HG03432 (cell line): Measurements from ENCODE around the gene PALD1.
"Not testable (repeated sequence)": the region's sequence is repeated elsewhere in the genome, so short reads cannot be mapped to it uniquely, and the experiment has no call there.

Experiments
- ATAC-seq: cut with Tn5 transposase; IDR thresholded peaks from one replicate; pipeline ENCODE4 v1.9.1; 2021; ENCODE audit warnings: mild to moderate bottlenecking, moderate library complexity; ENCODE audit not compliant: unreplicated experiment

PALD1 gene

DNA sequence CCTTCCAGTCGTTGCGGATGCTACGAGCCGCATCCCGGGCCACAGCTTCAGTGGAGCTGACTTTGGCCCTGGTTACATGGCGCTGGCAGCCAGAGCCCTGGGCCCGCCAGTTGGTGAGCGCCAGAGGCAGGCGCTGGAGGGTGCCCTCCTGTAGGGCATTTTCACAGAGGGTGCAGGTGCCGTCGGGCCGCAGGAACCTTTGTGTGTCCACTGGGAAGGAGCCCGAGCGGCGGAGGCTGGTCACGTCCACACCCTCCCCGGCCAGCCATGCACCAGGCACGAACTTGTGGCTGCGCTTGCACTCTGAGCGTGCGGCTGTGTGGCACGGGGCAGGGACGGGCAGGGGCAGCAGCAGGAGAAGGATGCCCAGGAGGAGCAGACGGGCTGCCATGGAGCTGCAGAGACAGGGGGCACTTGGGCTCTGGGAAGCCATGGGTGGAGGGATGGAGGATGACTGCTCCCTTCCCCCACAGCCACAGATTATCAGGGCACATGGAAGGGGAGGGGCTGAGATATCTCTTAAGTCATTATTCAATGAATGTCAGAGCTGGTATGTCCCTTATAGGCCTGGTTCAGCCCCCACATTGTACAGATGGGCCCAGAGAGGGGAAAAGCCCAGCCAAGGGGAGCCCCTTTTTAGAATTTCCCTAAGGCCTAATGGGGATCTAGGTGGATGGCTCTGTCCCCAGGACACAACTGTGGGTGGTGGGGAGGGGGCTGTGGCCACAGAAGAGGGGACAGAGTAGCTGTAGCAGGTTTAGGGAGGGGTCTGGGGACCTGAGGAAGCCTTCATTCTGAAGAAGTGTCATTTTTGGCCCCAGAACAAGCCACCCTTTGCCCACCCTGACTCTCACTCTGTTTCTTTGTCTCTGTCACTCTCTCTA is 122.2 kb downstream of the PALD1 start:
- ATAC-seq, result no peak

DNA sequence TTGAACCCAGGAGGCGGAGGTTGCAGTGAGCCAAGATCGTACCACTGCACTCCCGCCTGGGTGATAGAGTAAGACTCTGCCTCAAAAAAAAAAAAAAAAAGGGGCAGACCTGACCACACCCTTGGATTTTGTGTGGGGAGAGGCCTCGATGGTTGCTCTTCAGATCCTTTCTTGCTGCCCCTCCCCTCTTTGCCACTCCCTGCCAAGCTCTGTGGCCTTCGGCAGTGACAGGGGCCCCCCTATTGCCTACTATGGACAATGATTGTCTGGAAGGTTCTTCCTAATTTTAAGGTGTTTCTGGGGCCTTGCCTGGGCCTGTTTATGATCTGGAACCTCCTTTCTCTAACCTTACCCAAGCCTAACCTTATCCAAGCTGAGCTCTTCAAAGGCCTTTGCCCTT is 123.2 kb downstream of the PALD1 start:
- ATAC-seq, result no peak

DNA sequence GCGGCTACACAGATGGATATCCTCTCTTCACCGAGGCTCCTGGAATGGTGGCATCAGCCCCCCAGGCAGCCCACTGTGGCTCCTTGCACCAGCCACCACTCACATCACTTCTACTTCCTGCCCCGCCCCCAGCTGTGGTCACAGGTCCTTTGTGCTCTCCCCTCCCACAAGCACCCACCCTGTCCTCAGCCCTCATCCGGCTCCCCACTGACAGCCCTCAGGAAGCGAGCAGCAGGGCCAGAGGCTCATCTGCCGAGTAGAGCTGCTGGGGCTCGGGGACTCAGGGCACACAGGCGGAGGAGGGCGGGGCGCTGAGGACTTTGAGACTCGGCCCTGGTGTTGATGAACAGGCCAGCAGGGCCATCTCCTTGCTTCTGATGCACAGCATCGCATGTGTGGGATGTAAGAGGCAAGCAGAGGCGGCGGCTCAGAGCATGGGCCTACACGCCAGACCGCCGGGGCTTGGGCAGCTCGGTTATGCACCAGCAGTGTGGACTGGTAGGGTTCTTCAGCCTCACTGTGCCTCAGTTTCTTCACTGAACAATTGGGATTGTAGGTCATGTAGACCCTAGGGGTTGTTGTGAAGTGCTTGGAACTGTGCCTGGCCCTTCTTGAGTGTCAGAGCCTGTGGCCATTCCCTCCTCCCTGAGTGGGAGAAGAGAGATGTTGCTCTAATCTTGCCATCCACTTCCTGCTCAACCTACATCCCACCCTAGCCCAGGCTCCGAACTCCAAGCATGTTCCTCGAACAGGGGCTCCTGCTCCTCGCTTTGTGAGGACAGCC is 124.3 kb downstream of the PALD1 start, which contains the start of gene PRF1:
Gene PRF1, minus strand, starts transcription at position 77 of the 784 bp plus-strand sequence. CDS start 1,839 bp downstream, outside the sequence.
- ATAC-seq, result no peak

DNA sequence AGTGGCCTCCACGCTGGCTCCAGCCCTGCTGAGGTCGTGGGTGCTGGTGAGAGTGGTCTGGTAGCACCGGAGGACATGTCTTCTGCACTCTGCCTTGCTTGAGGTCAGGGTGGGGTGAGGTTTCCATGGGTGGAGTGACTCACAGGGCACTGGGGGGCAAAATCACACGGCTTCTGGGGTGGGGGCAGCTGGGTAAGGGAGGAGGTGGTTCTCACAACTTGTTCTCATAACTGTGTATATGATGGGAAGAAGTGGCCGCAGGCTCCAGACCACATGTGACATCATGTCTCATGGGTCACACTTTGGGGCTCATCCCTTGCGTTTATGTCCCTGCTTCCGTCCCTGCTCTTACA is 124.9 kb downstream of the PALD1 start:
- no peak for ATAC-seq

DNA sequence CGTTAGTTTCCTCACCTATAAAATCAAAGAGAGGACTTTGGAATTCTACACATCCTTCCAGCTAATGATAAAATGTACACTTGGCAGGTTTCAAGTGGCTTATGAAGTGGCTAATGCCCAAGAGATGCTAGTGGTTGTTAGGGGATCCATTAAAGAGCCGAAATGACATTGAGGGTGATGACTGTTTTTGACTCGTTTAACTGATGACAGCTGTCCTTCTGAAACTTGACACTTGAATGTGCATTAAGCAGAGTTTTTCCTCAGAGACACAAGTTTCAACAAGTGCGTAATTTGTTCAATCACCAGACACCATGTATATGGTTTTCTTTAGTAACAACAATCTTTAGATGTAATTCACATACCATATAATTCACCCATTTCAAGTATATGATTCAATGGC is 125.5 kb downstream of the PALD1 start:
- ATAC-seq, result no peak

DNA sequence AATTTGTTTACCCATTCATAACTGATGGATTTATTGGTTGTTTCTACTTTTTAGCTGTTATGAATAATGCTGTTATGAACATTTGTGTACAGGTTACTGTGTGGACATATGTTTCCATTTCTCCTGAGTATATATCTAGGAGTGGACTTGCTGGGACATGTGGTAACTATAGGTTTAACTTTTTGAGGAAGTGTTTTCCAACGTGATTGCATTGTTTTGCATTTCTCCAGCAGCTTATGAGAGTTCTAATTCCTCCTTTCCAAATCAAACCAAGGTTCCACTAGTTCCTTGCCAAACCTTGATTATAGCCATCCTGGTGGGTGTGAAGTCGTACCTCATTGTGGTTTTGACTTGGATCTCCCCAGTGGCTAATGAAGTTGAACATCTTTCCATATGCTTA is 126.6 kb downstream of the PALD1 start:
- no peak for ATAC-seq

DNA sequence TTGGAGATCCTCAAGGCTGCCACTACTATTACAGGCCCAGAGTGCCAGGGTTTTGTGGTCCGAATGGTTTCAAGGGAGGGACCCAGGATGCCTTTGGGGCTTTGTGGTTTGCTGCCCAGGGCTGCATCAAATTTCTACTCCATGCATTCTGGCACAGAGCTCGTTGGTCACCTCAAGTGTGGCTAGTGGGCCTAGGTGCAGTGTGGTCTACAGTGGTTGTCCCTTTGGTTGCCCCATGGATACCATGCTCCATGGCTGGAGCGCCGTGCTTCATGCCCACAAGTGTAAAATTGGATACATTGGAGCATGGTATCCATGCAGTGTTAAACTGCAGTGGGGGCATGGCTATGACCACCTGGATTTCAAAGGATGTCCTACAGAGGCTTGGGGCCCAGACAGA is 129.4 kb downstream of the PALD1 start:
- ATAC-seq, result no peak

DNA sequence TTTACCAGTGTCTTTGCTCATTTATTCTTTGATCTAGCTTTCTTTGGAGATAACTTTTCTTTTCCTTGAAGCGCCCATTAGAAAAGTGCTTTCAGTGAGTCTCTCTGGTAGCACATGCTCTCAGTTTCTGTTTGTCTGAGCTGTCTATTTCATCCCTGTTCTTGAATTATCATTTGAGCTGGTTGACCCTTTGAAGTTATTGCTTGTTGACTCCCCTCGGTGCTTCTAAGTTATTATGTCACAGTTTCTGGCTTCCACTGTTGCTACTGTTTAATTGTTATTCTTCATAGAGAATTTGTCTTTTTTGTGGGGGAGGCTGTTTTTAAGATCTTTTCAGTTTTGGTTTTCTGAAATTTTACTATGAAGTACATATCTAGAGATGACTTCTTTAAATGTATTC is 135.4 kb downstream of the PALD1 start:
- no peak for ATAC-seq

DNA sequence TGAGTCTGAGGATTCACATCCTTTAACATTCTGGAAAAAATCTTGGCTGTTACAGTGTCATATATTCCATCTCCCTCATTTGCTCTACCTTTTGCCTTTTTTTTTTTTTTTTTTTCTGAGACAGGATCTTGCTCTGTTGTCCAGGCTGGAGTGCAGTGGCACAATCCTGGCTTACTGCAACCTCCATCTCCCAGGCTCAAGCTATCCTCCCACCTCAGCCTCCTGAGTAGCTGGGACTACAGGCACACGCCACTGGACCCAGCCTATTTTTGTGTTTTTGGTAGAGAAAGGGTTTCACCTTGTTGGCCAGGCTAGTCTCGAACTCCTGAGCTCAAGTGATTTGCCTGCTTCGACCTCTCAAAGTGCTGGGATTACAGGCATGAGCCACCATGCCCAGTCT is 135.8 kb downstream of the PALD1 start:
- ATAC-seq, result not testable (repeated sequence)

DNA sequence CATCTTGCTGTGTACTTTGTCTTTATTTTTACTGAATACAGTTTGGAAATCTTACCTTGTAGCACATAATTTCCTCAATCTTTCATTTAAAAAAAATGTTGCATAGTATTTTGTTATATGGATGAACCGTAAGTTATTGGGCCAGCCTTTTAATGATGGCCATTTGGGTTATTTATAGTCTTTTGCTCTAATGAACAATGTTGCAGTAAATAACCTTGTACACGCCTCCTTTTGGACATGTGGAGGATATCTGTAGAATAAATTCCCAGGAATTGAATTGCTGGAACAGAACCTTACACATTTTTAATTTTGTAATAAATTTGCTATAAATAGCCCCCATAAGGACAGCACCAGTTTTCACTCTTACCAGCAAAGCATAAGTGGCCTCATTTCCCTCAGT is 136.6 kb downstream of the PALD1 start:
- ATAC-seq, result no peak

DNA sequence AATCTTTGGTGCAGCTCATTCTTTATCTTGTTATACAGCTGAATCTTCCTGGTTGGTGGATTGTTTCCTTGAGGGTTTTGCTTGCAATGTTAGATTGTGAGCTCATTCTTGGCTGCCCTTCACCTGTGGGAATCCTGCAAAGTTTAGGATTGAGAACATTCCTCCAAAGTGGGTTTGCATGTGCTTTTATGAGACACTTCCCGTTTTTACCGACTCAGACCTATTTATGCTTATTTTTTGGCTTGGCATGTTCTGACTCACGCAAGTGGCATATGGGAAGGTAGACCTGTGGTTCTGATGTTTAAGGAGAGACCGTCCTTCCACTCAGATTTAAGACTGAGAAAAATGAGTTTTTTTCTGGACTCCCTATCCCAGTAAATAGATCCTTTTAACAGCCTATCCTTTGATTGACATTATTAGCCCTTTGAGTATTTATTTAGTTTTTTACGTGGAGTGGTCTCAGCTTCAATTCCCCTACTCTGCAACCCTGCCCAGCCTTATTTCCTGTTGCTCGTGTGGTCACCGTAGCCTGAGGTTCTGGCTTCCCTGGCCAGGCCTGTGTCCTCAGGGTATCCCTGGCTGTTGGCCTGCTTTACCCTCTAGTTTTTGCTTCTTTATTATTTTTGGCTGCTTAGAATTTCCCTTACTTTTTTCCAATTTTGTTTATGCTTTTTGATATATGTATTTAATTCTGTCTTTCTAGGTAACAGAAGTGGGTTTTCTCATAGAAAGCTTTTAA is 137.4 kb downstream of the PALD1 start:
- ATAC-seq, result no peak

DNA sequence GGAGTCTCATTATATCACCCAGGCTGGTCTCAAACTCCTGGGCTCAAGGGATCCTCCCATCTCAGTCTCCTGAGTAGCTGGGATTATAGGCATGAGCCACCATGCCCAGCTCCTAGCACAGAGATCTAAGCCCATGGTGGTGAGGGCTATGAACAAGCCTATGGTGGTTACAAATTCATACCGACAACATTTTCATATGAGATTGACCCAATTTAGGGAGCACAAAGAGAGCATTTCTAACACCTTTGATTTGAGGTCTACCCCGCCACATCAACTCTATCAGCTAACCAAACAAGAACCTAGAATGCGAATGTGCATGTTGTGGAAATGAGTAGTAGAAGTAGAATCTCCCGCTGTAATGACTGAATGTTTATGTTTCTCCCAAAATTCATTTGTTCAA is 138.2 kb downstream of the PALD1 start:
- no peak for ATAC-seq
